GM12878 (cell line): ENCODE data around the gene FLOT1.

Source experiments
- ATF7 ChIP-seq: fragments of 450-650 bp; IDR thresholded peaks from 2 replicates; pipeline ENCODE4 v1.6.1; 2016; ENCODE audit warnings: low read depth, mild to moderate bottlenecking
- MEF2A ChIP-seq: IDR thresholded peaks from 2 replicates; pipeline ENCODE4 v1.6.1; 2011; ENCODE audit warnings: low read depth, mild to moderate bottlenecking, low read length, moderate library complexity; ENCODE audit not compliant: insufficient read depth
- POLR2A ChIP-seq: IDR thresholded peaks from 2 replicates; pipeline ENCODE4 v1.6.1; 2011; ENCODE audit warnings: low read depth, mild to moderate bottlenecking, low read length
- TAF1 ChIP-seq: IDR thresholded peaks from 2 replicates; pipeline ENCODE4 v1.6.1; 2011; ENCODE audit warnings: mild to moderate bottlenecking, low read depth, low read length, borderline replicate concordance
- ZNF24 ChIP-seq: fragments of 450-650 bp; IDR thresholded peaks from 2 replicates; pipeline ENCODE4 v1.6.1; 2017; ENCODE audit warnings: antibody characterized with exemption, mild to moderate bottlenecking
- ZNF622 ChIP-seq: fragments of 450-650 bp; IDR thresholded peaks from 2 replicates; pipeline ENCODE4 v1.6.1; 2017; ENCODE audit warnings: mild to moderate bottlenecking, inconsistent platforms
- TF ChIP-seq, protein P1 (sequence below): IDR thresholded peaks from 2 replicates; pipeline ENCODE4 v1.6.1; 2012; ENCODE audit warnings: mild to moderate bottlenecking, low read depth, low read length

GRCh38 chr6:30790724-30791383 lies 48.4 kb upstream of the FLOT1 start:
- TF ChIP-seq, protein P1, sequence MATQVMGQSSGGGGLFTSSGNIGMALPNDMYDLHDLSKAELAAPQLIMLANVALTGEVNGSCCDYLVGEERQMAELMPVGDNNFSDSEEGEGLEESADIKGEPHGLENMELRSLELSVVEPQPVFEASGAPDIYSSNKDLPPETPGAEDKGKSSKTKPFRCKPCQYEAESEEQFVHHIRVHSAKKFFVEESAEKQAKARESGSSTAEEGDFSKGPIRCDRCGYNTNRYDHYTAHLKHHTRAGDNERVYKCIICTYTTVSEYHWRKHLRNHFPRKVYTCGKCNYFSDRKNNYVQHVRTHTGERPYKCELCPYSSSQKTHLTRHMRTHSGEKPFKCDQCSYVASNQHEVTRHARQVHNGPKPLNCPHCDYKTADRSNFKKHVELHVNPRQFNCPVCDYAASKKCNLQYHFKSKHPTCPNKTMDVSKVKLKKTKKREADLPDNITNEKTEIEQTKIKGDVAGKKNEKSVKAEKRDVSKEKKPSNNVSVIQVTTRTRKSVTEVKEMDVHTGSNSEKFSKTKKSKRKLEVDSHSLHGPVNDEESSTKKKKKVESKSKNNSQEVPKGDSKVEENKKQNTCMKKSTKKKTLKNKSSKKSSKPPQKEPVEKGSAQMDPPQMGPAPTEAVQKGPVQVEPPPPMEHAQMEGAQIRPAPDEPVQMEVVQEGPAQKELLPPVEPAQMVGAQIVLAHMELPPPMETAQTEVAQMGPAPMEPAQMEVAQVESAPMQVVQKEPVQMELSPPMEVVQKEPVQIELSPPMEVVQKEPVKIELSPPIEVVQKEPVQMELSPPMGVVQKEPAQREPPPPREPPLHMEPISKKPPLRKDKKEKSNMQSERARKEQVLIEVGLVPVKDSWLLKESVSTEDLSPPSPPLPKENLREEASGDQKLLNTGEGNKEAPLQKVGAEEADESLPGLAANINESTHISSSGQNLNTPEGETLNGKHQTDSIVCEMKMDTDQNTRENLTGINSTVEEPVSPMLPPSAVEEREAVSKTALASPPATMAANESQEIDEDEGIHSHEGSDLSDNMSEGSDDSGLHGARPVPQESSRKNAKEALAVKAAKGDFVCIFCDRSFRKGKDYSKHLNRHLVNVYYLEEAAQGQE: no peak
- TF ChIP-seq POLR2A (no peak), ZNF24 (no peak), ATF7 (no peak), MEF2A (no peak), TAF1 (no peak), ZNF622 (no peak)
